K562 (cell line): ENCODE measurements around the gene SLC29A3. TPM values are rescaled to one million over a fixed set of nuclear protein-coding genes. Genes with fewer than 3 reads are reported as not detected.

Experiments used
- ATF1 ChIP-seq, 2 experiments: fragments of 450-650 bp in 1 of 2; IDR thresholded peaks; 2 replicates each; pipeline ENCODE4 v1.6.1; 2016; ENCODE audit warnings: missing compliant biosample characterization in 1 of 2, missing genetic modification characterization in 1 of 2
- ERF ChIP-seq: fragments of 450-650 bp; formaldehyde crosslinking; IDR thresholded peaks from 2 replicates; pipeline ENCODE4 v1.4.0; 2020; ENCODE audit warnings: mild to moderate bottlenecking, mixed read lengths
- ETV1 ChIP-seq: fragments of 450-650 bp; conservative IDR thresholded peaks from 2 replicates; pipeline ENCODE4 v1.6.1; 2016; ENCODE audit warnings: missing genetic modification characterization, control low read depth, low read depth, missing compliant biosample characterization
- FOXP1 ChIP-seq: sonication (generic); formaldehyde crosslinking; IDR thresholded peaks from 2 replicates; pipeline ENCODE4 v1.8.0; 2022; ENCODE audit warnings: mild to moderate bottlenecking, missing genetic modification reagents
- HNRNPUL1 ChIP-seq: fragments of 200-400 bp; formaldehyde crosslinking; IDR thresholded peaks from 2 replicates; pipeline ENCODE4 v1.6.1; 2017; ENCODE audit warnings: low read length
- KLF16 ChIP-seq: IDR thresholded peaks from 2 replicates; pipeline ENCODE4 v1.6.1; 2016; ENCODE audit warnings: antibody characterized with exemption
- LARP7 ChIP-seq: fragments of 450-650 bp; IDR thresholded peaks from 2 replicates; pipeline ENCODE4 v1.6.1; 2016
- MAFF ChIP-seq: IDR thresholded peaks from 2 replicates; pipeline ENCODE4 v1.6.1; 2012; ENCODE audit warnings: low read length, improper control_type of control experiment
- MTA2 ChIP-seq: fragments of 450-650 bp; IDR thresholded peaks from 2 replicates; pipeline ENCODE4 v1.6.1; 2016; ENCODE audit warnings: low read depth
- NFRKB ChIP-seq: fragments of 450-650 bp; IDR thresholded peaks from 2 replicates; pipeline ENCODE4 v1.6.1; 2016; ENCODE audit warnings: low read depth
- RFX1 ChIP-seq: fragments of 450-650 bp; IDR thresholded peaks from 2 replicates; pipeline ENCODE4 v1.6.1; 2016; ENCODE audit warnings: mild to moderate bottlenecking, moderate library complexity
- SMARCA4 ChIP-seq: fragments of 450-650 bp; IDR thresholded peaks from 2 replicates; pipeline ENCODE4 v1.6.1; 2016
- TBL1XR1 ChIP-seq, 2 experiments: IDR thresholded peaks; 2 replicates each; pipeline ENCODE4 v1.6.1; 2012; ENCODE audit warnings: improper control_type of control experiment in 2 of 2, low read length in 2 of 2, mild to moderate bottlenecking in 1 of 2
- TCF7 ChIP-seq: sonication (generic); IDR thresholded peaks from 2 replicates; pipeline ENCODE4 v1.6.1; 2016; ENCODE audit warnings: antibody characterized with exemption, borderline replicate concordance
- TEAD2 ChIP-seq: fragments of 450-650 bp; IDR thresholded peaks from 2 replicates; pipeline ENCODE4 v1.6.1; 2016; ENCODE audit warnings: missing genetic modification characterization, control low read depth, missing compliant biosample characterization
- TOE1 ChIP-seq, 2 experiments: fragments of 450-650 bp in 1 of 2; sonication (generic) in 1 of 2; formaldehyde crosslinking in 1 of 2; IDR thresholded peaks; 2 replicates each; pipeline versions ENCODE4 v1.7.1 to v1.8.0; 2016 to 2022; ENCODE audit warnings: borderline replicate concordance in 2 of 2, mild to moderate bottlenecking in 2 of 2, antibody characterized with exemption in 1 of 2, inconsistent platforms in 1 of 2, low read depth in 1 of 2, missing genetic modification reagents in 1 of 2, moderate library complexity in 1 of 2
- YY1 ChIP-seq, 3 experiments: IDR thresholded peaks; 2 replicates each; pipeline ENCODE4 v1.6.1; 2011; ENCODE audit warnings: low read length in 2 of 3, mild to moderate bottlenecking in 2 of 3, moderate library complexity in 2 of 3, borderline replicate concordance in 1 of 3, control low read depth in 1 of 3, low read depth in 1 of 3; ENCODE audit not compliant: insufficient read depth in 3 of 3, insufficient replicate concordance in 2 of 3, control insufficient read depth in 1 of 3, insufficient read length in 1 of 3; ENCODE audit errors: extremely low read depth in 1 of 3
- ZNF133 ChIP-seq: fragments of 250-450 bp; sonication (Bioruptor Pico); IDR thresholded peaks from 2 replicates; pipeline ENCODE4 v1.4.0; 2020; ENCODE audit warnings: mild to moderate bottlenecking
- ZNF436 ChIP-seq: fragments of 250-450, 450-650 bp; sonication (Bioruptor Pico); formaldehyde crosslinking; IDR thresholded peaks from 2 replicates; pipeline ENCODE4 v1.7.0; 2020; ENCODE audit warnings: mild to moderate bottlenecking
- ZNF561 ChIP-seq: fragments of 450-650 bp; formaldehyde crosslinking; conservative IDR thresholded peaks from 2 replicates; pipeline ENCODE4 v1.4.0; 2020; ENCODE audit warnings: mild to moderate bottlenecking, moderate library complexity
- ZSCAN32 ChIP-seq: fragments of 450-650 bp; formaldehyde crosslinking; IDR thresholded peaks from 2 replicates; pipeline ENCODE4 v1.4.0; 2020; ENCODE audit warnings: mild to moderate bottlenecking, moderate library complexity
- polyA plus RNA-seq, 8 experiments: library from polyadenylated mRNA; depleted of rRNA in 4 of 8; stranded (reverse) in 5 of 8; unstranded in 3 of 8; fragments of >200 nt; fragmentation: Nextera tagmentation in 2 of 8; fragmentation: Illumina TruSeq in 1 of 8; extraction: Ambion mirVana in 2 of 8; extraction: Trizol in 1 of 8; gene quantifications; 2 replicates each; pipeline versions ENCODE4 v1.2.1 to v1.2.3, GENCODE V29; 2011 to 2014; ENCODE audit warnings: inconsistent platforms in 1 of 8, missing spikeins in 1 of 8
- total RNA-seq, 7 experiments: library from RNA; depleted of rRNA in 6 of 7; stranded (reverse); fragments of >200 nt in 6 of 7; fragmentation: Illumina TruSeq in 2 of 7; extraction: Trizol in 2 of 7; gene quantifications; 2 replicates each; pipeline versions ENCODE4 v1.2.1 to v1.2.3, GENCODE V29; 2011 to 2021; ENCODE audit warnings: low replicate concordance in 1 of 7
- TF ChIP-seq, protein P1 (sequence below): IDR thresholded peaks from 2 replicates; pipeline ENCODE4 v1.6.1; 2011; ENCODE audit warnings: borderline replicate concordance, low read depth, mild to moderate bottlenecking, moderate library complexity, low read length; ENCODE audit not compliant: insufficient read depth, poor library complexity, severe bottlenecking
- TF ChIP-seq, protein P2 (sequence below): fragments of 250-450 bp; sonication (Bioruptor Pico); IDR thresholded peaks from 2 replicates; pipeline ENCODE4 v1.8.0; 2022; ENCODE audit warnings: inconsistent platforms, mild to moderate bottlenecking, moderate library complexity, borderline replicate concordance
- TF ChIP-seq, protein P3 (sequence below): fragments of 450-650 bp; formaldehyde crosslinking; IDR thresholded peaks from 2 replicates; pipeline ENCODE4 v1.4.0; 2022; ENCODE audit warnings: mild to moderate bottlenecking, moderate library complexity

SLC29A3 gene
- total and polyA plus RNA-seq, 9 of the 15 experiments (the other 6 are each of a cell fraction or from before 2014, with no cell fraction given), result 2.1 to 10.7 (median 4.6) TPM

DNA sequence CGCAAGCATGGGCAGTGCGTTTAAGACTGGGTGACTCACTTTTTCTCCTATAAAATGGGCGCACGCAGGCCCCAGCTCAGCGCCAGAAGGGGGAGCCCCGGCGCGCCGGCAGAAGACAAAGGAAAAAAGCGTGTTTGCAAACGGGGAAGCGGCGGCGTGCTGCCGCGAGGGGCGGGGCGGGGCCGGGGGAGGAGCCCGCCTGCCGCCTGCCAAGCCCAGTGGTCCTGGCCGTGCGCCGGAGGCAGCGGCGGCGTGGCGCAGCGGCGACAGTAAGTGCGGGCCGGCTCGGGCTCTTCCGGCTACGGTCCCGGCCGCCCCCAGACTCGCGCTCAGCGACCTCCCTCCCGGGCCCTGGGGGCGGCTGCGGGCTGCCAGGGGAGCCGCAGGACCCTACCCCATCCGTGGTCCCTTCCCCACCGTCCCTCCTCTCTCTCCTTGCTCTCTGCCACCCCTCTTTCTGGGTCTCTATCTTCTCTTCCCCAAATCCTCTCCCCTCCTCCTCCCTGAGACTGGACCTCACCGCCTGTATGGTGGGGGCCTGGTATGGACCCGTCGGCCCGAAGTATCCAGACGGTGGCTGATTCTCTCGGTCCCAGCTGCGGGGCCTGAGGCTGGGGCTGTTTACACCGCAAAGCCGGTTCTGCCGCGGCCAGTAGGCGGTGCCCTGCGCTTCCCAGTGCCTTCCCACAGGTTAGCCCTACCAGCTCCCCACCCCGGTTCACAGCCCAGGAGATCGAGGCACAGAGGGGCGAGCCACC is at the start of gene SLC29A3 (continued):
- no peak for TF ChIP-seq MTA2
- TF ChIP-seq TBL1XR1 (IDR thresholded peaks at IDR 0.05; ENCODE audit: low read length in 2 of 2), result peak; percentile 8 to 54; a peak in 1 of 4 replicates
- TF ChIP-seq TOE1 (IDR thresholded peaks at IDR 0.05; ENCODE audit: borderline replicate concordance), result peak; percentile 9; the same call in 1 of the 2 replicates
- no peak; the same call in 1 of the 2 replicates for TF ChIP-seq TOE1 (CRISPR knock-in tag; IDR thresholded peaks at IDR 0.05; ENCODE audit: borderline replicate concordance, low read depth)
- 0 out of 2 replicates have a peak, but pooled peaks have one; percentile 13 for TF ChIP-seq FOXP1 (CRISPR knock-in tag)
- TF ChIP-seq LARP7, result peak; percentile 19; the same call in 1 of the 2 replicates
- TF ChIP-seq ZNF133 (CRISPR knock-in tag), result no peak
- peak; percentile 58; the same call in 1 of the 2 replicates for TF ChIP-seq NFRKB
- TF ChIP-seq ERF (CRISPR knock-in tag), result no peak
- TF ChIP-seq KLF16, result 0 out of 2 replicates have a peak, but pooled peaks have one; percentile 24
- TF ChIP-seq TCF7, result no peak
- no peak for TF ChIP-seq ZSCAN32 (CRISPR knock-in tag)
- TF ChIP-seq, protein P1, sequence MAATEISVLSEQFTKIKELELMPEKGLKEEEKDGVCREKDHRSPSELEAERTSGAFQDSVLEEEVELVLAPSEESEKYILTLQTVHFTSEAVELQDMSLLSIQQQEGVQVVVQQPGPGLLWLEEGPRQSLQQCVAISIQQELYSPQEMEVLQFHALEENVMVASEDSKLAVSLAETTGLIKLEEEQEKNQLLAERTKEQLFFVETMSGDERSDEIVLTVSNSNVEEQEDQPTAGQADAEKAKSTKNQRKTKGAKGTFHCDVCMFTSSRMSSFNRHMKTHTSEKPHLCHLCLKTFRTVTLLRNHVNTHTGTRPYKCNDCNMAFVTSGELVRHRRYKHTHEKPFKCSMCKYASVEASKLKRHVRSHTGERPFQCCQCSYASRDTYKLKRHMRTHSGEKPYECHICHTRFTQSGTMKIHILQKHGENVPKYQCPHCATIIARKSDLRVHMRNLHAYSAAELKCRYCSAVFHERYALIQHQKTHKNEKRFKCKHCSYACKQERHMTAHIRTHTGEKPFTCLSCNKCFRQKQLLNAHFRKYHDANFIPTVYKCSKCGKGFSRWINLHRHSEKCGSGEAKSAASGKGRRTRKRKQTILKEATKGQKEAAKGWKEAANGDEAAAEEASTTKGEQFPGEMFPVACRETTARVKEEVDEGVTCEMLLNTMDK, result peak; percentile 95
- TF ChIP-seq ZNF436 (CRISPR knock-in tag), result no peak
- no peak for TF ChIP-seq MAFF
- TF ChIP-seq HNRNPUL1, result no peak
- TF ChIP-seq ATF1 (CRISPR knock-in tag; IDR thresholded peaks at IDR 0.05), result no peak
- TF ChIP-seq ATF1 (tag; IDR thresholded peaks at IDR 0.05), result peak; percentile 55; the same call in 1 of the 2 replicates
- TF ChIP-seq YY1 (IDR thresholded peaks at IDR 0.05; ENCODE audit: borderline replicate concordance in 1 of 3, control insufficient read depth in 1 of 3, extremely low read depth in 1 of 3, insufficient read depth in 3 of 3, insufficient read length in 1 of 3, insufficient replicate concordance in 2 of 3, low read depth in 1 of 3, low read length in 2 of 3), result peak in 2 of 3 experiments; percentile 58 to 68
- TF ChIP-seq ZNF561 (CRISPR knock-in tag), result no peak
- peak; percentile 57 for TF ChIP-seq SMARCA4
- TF ChIP-seq ETV1, result 0 out of 2 replicates have a peak, but pooled peaks have one; percentile 37
- TF ChIP-seq TEAD2 (tag), result no peak
- TF ChIP-seq, protein P2, sequence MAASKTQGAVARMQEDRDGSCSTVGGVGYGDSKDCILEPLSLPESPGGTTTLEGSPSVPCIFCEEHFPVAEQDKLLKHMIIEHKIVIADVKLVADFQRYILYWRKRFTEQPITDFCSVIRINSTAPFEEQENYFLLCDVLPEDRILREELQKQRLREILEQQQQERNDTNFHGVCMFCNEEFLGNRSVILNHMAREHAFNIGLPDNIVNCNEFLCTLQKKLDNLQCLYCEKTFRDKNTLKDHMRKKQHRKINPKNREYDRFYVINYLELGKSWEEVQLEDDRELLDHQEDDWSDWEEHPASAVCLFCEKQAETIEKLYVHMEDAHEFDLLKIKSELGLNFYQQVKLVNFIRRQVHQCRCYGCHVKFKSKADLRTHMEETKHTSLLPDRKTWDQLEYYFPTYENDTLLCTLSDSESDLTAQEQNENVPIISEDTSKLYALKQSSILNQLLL (CRISPR knock-in tag), result no peak
- TF ChIP-seq, protein P3, sequence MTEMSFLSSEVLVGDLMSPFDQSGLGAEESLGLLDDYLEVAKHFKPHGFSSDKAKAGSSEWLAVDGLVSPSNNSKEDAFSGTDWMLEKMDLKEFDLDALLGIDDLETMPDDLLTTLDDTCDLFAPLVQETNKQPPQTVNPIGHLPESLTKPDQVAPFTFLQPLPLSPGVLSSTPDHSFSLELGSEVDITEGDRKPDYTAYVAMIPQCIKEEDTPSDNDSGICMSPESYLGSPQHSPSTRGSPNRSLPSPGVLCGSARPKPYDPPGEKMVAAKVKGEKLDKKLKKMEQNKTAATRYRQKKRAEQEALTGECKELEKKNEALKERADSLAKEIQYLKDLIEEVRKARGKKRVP (CRISPR knock-in tag), result no peak
- TF ChIP-seq RFX1, result no peak
